ENCODE results near the gene SRGAP1.

- TF ChIP-seq EP300 (IDR thresholded peaks at IDR 0.05) (no peak), POLR2AphosphoS5 (IDR thresholded peaks at IDR 0.05) (no peak), POLR2A (IDR thresholded peaks at IDR 0.05) (no peak)
- TF ChIP-seq, protein P1, sequence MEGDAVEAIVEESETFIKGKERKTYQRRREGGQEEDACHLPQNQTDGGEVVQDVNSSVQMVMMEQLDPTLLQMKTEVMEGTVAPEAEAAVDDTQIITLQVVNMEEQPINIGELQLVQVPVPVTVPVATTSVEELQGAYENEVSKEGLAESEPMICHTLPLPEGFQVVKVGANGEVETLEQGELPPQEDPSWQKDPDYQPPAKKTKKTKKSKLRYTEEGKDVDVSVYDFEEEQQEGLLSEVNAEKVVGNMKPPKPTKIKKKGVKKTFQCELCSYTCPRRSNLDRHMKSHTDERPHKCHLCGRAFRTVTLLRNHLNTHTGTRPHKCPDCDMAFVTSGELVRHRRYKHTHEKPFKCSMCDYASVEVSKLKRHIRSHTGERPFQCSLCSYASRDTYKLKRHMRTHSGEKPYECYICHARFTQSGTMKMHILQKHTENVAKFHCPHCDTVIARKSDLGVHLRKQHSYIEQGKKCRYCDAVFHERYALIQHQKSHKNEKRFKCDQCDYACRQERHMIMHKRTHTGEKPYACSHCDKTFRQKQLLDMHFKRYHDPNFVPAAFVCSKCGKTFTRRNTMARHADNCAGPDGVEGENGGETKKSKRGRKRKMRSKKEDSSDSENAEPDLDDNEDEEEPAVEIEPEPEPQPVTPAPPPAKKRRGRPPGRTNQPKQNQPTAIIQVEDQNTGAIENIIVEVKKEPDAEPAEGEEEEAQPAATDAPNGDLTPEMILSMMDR (IDR thresholded peaks at IDR 0.05) = no peak
Measured at GRCh38 chr12:63853978-63854377, 9.5 kb downstream of the SRGAP1 start.

Data from gastroesophageal sphincter (tissue), 3 donors.